Hematopoietic multipotent progenitor cell treated with erythropoietin and hydrocortisone succinate and interleukin-3 and kit ligand, for 4 days (in vitro differentiated cells): Measurements from ENCODE around the gene IMMP2L.

Experiments used
- DNase-seq: peaks from one replicate; pipeline ENCODE4 v3.0.0-alpha.2; 2015

IMMP2L gene

GRCh38 chr7:111059833-111060232 lies 502.5 kb downstream of the IMMP2L start:
- no peak for DNase-seq

GRCh38 chr7:111057066-111057465 lies 505.2 kb downstream of the IMMP2L start:
- no peak for DNase-seq

GRCh38 chr7:111056371-111056770 lies 505.9 kb downstream of the IMMP2L start:
- DNase-seq, result no peak

- DNase-seq, result no peak
Measured at GRCh38 chr7:111053035-111053434, 509.3 kb downstream of the IMMP2L start.

- no peak for DNase-seq
Measured at GRCh38 chr7:111051832-111052231, 510.5 kb downstream of the IMMP2L start.

GRCh38 chr7:111050875-111051416 lies 511.3 kb downstream of the IMMP2L start:
- no peak for DNase-seq

- no peak for DNase-seq
Measured at GRCh38 chr7:111049971-111050680, 512.2 kb downstream of the IMMP2L start.

GRCh38 chr7:111047595-111047994 lies 514.7 kb downstream of the IMMP2L start:
- no peak for DNase-seq

GRCh38 chr7:111045449-111045848 lies 516.8 kb downstream of the IMMP2L start:
- DNase-seq, result no peak

GRCh38 chr7:111043561-111043960 lies 518.7 kb downstream of the IMMP2L start:
- no peak for DNase-seq

GRCh38 chr7:111042842-111043241 lies 519.5 kb downstream of the IMMP2L start:
- DNase-seq, result no peak

GRCh38 chr7:111041577-111041976 lies 520.7 kb downstream of the IMMP2L start:
- DNase-seq, result no peak

- DNase-seq, result no peak
Measured at GRCh38 chr7:111038185-111038584, 524.1 kb downstream of the IMMP2L start.

- DNase-seq, result no peak
Measured at GRCh38 chr7:111031916-111032315, 530.4 kb downstream of the IMMP2L start.

GRCh38 chr7:111030336-111030735 lies 532.0 kb downstream of the IMMP2L start:
- no peak for DNase-seq

GRCh38 chr7:111029574-111030251 lies 532.6 kb downstream of the IMMP2L start:
- DNase-seq, result peak; percentile 71

- DNase-seq, result no peak
Measured at GRCh38 chr7:111029141-111029572, 533.1 kb downstream of the IMMP2L start.

GRCh38 chr7:111027396-111027795 lies 534.9 kb downstream of the IMMP2L start:
- DNase-seq, result no peak

GRCh38 chr7:111026806-111027205 lies 535.5 kb downstream of the IMMP2L start:
- DNase-seq, result peak; percentile 14

- no peak for DNase-seq
Measured at GRCh38 chr7:111026343-111026742, 535.9 kb downstream of the IMMP2L start.

GRCh38 chr7:111025006-111025405 lies 537.3 kb downstream of the IMMP2L start:
- DNase-seq, result no peak

- DNase-seq, result no peak
Measured at GRCh38 chr7:111018960-111019736, 543.1 kb downstream of the IMMP2L start.

GRCh38 chr7:111018447-111018846 lies 543.8 kb downstream of the IMMP2L start:
- DNase-seq, result no peak
